ENCODE measurements around the gene CDC45. TPM values are rescaled to one million over a fixed set of nuclear protein-coding genes. Genes with fewer than 3 reads are reported as not detected.
"Not testable (repeated sequence)": the region's sequence is repeated elsewhere in the genome, so short reads cannot be mapped to it uniquely, and the experiment has no call there.

CDC45 gene
- total RNA-seq, 1 experiment from 2014 or later, result 29.1 TPM

DNA sequence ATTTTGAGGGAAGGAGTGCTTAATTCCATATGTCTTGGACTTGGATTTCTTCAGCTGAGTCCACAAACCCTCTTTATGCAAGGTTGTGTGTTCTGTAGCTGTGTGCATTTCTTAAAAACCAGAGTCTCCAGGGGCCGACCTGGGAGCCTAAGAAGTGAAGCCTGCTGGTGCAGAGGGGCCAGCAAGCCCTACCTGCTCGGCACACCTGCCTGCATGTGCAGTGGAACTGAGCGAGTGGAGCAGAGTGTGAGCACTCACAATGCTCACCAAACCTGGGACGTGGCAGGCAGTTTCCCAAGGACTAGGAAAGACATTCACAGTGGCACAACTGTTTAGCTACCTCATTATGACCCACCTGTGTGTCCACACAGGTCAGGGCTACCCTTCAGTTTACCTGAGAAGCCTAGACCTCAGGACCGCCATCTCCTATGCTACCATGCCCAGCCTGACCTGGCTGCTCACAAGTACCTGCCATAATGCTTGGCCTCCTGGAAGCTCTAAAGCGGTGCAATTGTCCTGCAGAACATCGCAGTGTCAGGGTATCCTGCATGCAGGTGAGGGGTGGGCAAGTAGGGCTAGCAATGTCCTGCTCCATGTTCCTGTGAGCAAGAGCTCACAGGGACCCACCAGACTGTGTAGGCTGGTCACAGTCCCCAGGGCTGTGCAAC, 36.0 kb upstream of the CDC45 start:
- Histone ChIP-seq H3K9me2 (ENCODE audit: insufficient read depth) (no peaks in the 10 kb centered on the region), H3K27me3 (ENCODE audit: insufficient read depth, low read depth) (no peaks in the 10 kb centered on the region), H3K4me3 (no peak overlapping the region), H3F3A (ENCODE audit: insufficient read depth, low read depth) (no peaks in the 10 kb centered on the region), H3K9me3 (ENCODE audit: insufficient read depth, low read depth) (no peaks in the 10 kb centered on the region), H3K79me2 (ENCODE audit: low read depth) (peaks cover 20% of the 10 kb centered on the region), H4K20me1 (ENCODE audit: insufficient read depth) (no peaks in the 10 kb centered on the region), H3K4me2 (no peak overlapping the region), H3K36me3 (ENCODE audit: low read depth) (no peaks in the 10 kb centered on the region), H3K4me1 (replicated peaks; ENCODE audit: insufficient read depth) (peaks cover 5% of the 10 kb centered on the region), H2AFZ (no peak overlapping the region), H3K27ac (no peak overlapping the region)
- BruUV-seq (replicated peaks), result no TSS peak
- ChIA-PET POLR2A (ENCODE audit: unreplicated experiment) (interaction anchor here (0.6 kb wide), 1 partner anchor 299 kb away, joined by 4 read pairs; the partner anchor contains the start of gene ESS2), CTCF (no interaction called here)
- intact Hi-C loops (cut with micrococcal nuclease; ENCODE audit: unreplicated experiment), result no loop called here
- TF ChIP-seq EZH2 (IDR thresholded peaks at IDR 0.05; ENCODE audit: low read depth), result no peak
- TF ChIP-seq, protein P1, sequence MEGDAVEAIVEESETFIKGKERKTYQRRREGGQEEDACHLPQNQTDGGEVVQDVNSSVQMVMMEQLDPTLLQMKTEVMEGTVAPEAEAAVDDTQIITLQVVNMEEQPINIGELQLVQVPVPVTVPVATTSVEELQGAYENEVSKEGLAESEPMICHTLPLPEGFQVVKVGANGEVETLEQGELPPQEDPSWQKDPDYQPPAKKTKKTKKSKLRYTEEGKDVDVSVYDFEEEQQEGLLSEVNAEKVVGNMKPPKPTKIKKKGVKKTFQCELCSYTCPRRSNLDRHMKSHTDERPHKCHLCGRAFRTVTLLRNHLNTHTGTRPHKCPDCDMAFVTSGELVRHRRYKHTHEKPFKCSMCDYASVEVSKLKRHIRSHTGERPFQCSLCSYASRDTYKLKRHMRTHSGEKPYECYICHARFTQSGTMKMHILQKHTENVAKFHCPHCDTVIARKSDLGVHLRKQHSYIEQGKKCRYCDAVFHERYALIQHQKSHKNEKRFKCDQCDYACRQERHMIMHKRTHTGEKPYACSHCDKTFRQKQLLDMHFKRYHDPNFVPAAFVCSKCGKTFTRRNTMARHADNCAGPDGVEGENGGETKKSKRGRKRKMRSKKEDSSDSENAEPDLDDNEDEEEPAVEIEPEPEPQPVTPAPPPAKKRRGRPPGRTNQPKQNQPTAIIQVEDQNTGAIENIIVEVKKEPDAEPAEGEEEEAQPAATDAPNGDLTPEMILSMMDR (conservative IDR thresholded peaks at IDR 0.05), result no peak
- no peak for DNase-seq

DNA sequence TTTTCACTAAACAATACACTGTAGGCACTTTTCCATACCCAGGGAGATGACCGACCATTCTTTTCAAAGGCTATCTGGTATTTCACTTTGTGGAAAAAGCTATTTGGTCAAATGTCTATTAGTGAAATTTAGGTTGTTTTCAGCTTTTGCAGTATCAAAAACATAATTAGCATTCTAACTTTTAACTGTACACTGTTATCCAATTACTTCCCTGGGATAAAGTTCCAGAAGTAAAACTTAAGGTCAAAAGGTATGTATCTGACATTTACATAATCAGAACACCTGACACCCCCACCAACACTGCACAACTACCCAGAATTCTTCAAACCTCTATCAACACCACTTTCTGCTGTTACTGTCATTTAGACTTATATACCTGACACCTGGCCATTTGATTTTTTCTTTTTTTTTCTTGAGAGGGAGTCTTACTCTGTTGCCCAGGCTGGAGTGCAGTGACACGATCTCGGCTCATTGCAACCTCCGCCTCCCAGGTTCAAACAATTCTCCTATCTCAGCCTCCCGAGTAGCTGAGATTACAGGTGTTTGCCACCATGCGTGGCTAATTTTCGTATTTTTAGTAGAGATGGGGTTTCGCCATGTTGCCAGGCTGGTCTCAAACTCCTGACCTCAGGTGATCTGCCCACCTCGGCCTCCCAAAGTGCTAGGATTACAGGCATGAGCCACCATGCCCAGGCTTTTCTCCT, 34.3 kb upstream of the CDC45 start:
- H3K27ac ChIP-seq; H3K9me3 ChIP-seq (ENCODE audit: insufficient read depth, low read depth); CTCF ChIA-PET; H3K4me3 ChIP-seq; H3F3A ChIP-seq (ENCODE audit: insufficient read depth, low read depth); H4K20me1 ChIP-seq (ENCODE audit: insufficient read depth); DNase-seq; H3K27me3 ChIP-seq (ENCODE audit: insufficient read depth, low read depth); H3K36me3 ChIP-seq (ENCODE audit: low read depth); H3K9me2 ChIP-seq (ENCODE audit: insufficient read depth); POLR2A ChIA-PET (ENCODE audit: unreplicated experiment); H2AFZ ChIP-seq; H3K4me2 ChIP-seq; BruUV-seq (replicated peaks); H3K4me1 ChIP-seq (replicated peaks; ENCODE audit: insufficient read depth); intact Hi-C loops (cut with micrococcal nuclease; ENCODE audit: unreplicated experiment): not testable (repeated sequence)
- H3K79me2 ChIP-seq (ENCODE audit: low read depth), result peaks cover 20% of the 10 kb centered on the region

DNA sequence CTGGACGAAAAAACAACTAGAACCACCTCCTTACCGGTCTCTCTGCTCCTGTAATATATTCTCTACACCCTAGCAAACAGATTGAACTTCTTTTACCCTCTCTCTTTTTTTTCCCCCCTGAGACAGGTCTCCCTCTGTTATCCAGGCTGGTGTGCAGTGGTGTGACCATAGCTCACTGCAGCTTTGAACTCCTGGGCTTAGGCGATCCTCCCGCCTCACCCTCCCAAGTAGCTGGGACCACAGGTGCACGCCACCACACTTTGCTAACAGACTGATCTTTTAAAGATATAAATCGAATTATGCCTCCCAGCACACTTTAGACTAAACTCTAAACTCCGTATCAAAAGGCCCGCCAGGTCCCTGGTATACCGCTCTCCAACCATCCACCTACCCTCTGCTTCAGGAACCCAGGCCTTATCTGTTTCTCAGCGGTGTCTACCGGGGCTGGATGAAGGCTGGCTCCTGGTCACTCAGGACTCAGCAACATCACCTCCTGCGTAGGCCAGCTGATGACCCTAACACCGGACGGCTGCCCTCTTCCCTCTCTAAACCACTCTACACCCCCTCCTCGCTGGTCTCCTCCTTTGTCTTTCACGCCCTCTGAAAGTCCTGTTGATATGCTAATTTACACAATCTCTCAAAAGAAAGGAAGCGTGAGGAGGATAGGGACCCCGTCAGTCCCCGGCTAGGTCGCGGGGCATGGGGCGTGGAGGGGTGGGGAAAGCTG, 33.0 kb upstream of the CDC45 start:
- H3K79me2 ChIP-seq (ENCODE audit: low read depth), result peaks cover 20% of the 10 kb centered on the region
- TSS peak; percentile 27 for BruUV-seq (replicated peaks)
- no peaks in the 10 kb centered on the region; the same call in 1 of the 2 replicates for H3F3A ChIP-seq (ENCODE audit: insufficient read depth, low read depth)
- H3K9me3 ChIP-seq (ENCODE audit: insufficient read depth, low read depth), result no peaks in the 10 kb centered on the region
- CTCF ChIA-PET, result no interaction called here
- H2AFZ ChIP-seq, result peak overlapping the region; percentile 83
- no peaks in the 10 kb centered on the region for H3K27me3 ChIP-seq (ENCODE audit: insufficient read depth, low read depth)
- H4K20me1 ChIP-seq (ENCODE audit: insufficient read depth), result no peaks in the 10 kb centered on the region
- H3K9me2 ChIP-seq (ENCODE audit: insufficient read depth), result no peaks in the 10 kb centered on the region
- intact Hi-C loops (cut with micrococcal nuclease; ENCODE audit: unreplicated experiment), result no loop called here
- no peaks in the 10 kb centered on the region for H3K36me3 ChIP-seq (ENCODE audit: low read depth)
- no peak for DNase-seq
- H3K4me3 ChIP-seq, result peak overlapping the region; percentile 87
- H3K4me2 ChIP-seq, result peak overlapping the region; percentile 87
- TF ChIP-seq, protein P1 (conservative IDR thresholded peaks at IDR 0.05), result no peak
- TF ChIP-seq EZH2 (IDR thresholded peaks at IDR 0.05; ENCODE audit: low read depth), result no peak
- H3K4me1 ChIP-seq (replicated peaks; ENCODE audit: insufficient read depth), result peaks cover 5% of the 10 kb centered on the region
- POLR2A ChIA-PET (ENCODE audit: unreplicated experiment), result interaction anchor here (0.5 to 0.7 kb wide), 4 partner anchors 33 to 267 kb away, joined by 3 read pairs; partner anchors contain the start of genes CDC45 and CLTCL1
- H3K27ac ChIP-seq, result peak overlapping the region; percentile 32; the same call in 1 of the 2 replicates
